Activated CD8-positive, alpha-beta memory T cell treated with anti-CD3 and anti-CD28 coated beads, Interleukin-2, amount 50 U/mL, for 1 hour (primary cell): ENCODE results near the gene DMXL1.
"Not testable (repeated sequence)": the region's sequence is repeated elsewhere in the genome, so short reads cannot be mapped to it uniquely, and the experiment has no call there.

Source experiments
- DNase-seq: peaks from one replicate; pipeline ENCODE4 v3.0.0-alpha.2; 2020; ENCODE audit errors: extremely low read depth

DMXL1 gene

GRCh38 chr5:119122474-119122873, 51.6 kb downstream of the DMXL1 start:
- DNase-seq: not testable (repeated sequence)

- no peak for DNase-seq
Measured at GRCh38 chr5:119123280-119123679, 52.4 kb downstream of the DMXL1 start.

- DNase-seq: no peak
Measured at GRCh38 chr5:119129770-119130169, 58.9 kb downstream of the DMXL1 start.

GRCh38 chr5:119131530-119132304, 60.8 kb downstream of the DMXL1 start:
- no peak for DNase-seq

- not testable (repeated sequence) for DNase-seq
Measured at GRCh38 chr5:119135743-119136142, 64.9 kb downstream of the DMXL1 start.

GRCh38 chr5:119136666-119137318, 65.9 kb downstream of the DMXL1 start:
- DNase-seq: no peak

- no peak for DNase-seq
Measured at GRCh38 chr5:119153629-119154028, 82.7 kb downstream of the DMXL1 start.

GRCh38 chr5:119158144-119158543, 87.3 kb downstream of the DMXL1 start:
- no peak for DNase-seq

GRCh38 chr5:119161430-119161829, 90.5 kb downstream of the DMXL1 start:
- no peak for DNase-seq

GRCh38 chr5:119166026-119166425, 95.1 kb downstream of the DMXL1 start:
- DNase-seq: no peak

- DNase-seq: no peak
Measured at GRCh38 chr5:119168401-119168800, 97.5 kb downstream of the DMXL1 start.

GRCh38 chr5:119171686-119172085, 100.8 kb downstream of the DMXL1 start:
- no peak for DNase-seq

GRCh38 chr5:119174578-119175163, 103.8 kb downstream of the DMXL1 start:
- no peak for DNase-seq

- no peak for DNase-seq
Measured at GRCh38 chr5:119176785-119177184, 105.9 kb downstream of the DMXL1 start.

GRCh38 chr5:119177226-119177625, 106.3 kb downstream of the DMXL1 start:
- no peak for DNase-seq

GRCh38 chr5:119178435-119178834, 107.5 kb downstream of the DMXL1 start:
- DNase-seq: no peak

GRCh38 chr5:119179857-119180641, 109.2 kb downstream of the DMXL1 start:
- no peak for DNase-seq

GRCh38 chr5:119185512-119185911, 114.6 kb downstream of the DMXL1 start:
- DNase-seq: not testable (repeated sequence)

- no peak for DNase-seq
Measured at GRCh38 chr5:119187776-119188529, 117.1 kb downstream of the DMXL1 start.

GRCh38 chr5:119190470-119191095, 119.7 kb downstream of the DMXL1 start:
- no peak for DNase-seq

GRCh38 chr5:119191944-119192343, 121.1 kb downstream of the DMXL1 start:
- DNase-seq: no peak
